Endothelial cell of umbilical vein (primary cell): ENCODE data around the gene RSRC1.

Source experiments
- EZH2 ChIP-seq: IDR thresholded peaks from 2 replicates; pipeline ENCODE4 v1.6.1; 2012; ENCODE audit warnings: borderline replicate concordance, low read depth, mild to moderate bottlenecking, moderate library complexity, low read length, inconsistent platforms; ENCODE audit not compliant: severe bottlenecking
- JUN ChIP-seq: IDR thresholded peaks from 2 replicates; pipeline ENCODE4 v1.6.1; 2011; ENCODE audit warnings: borderline replicate concordance, low read depth; ENCODE audit not compliant: insufficient read length, insufficient read depth
- MYC ChIP-seq: IDR thresholded peaks from one replicate; pipeline ENCODE4 v1.6.1; 2011; ENCODE audit warnings: mild to moderate bottlenecking, low read depth, low read length
- POLR2A ChIP-seq: IDR thresholded peaks from 2 replicates; pipeline ENCODE4 v1.6.1; 2012; ENCODE audit warnings: low read depth, mild to moderate bottlenecking, control low read depth, low read length
- POLR2AphosphoS5 ChIP-seq: IDR thresholded peaks from 2 replicates; pipeline ENCODE4 v1.6.1; 2012; ENCODE audit warnings: low read depth, mild to moderate bottlenecking, control low read depth, low read length, moderate library complexity; ENCODE audit not compliant: insufficient read depth
- TF ChIP-seq, protein P1 (sequence below): IDR thresholded peaks from 2 replicates; pipeline ENCODE4 v1.6.1; 2011; ENCODE audit not compliant: insufficient read depth, insufficient read length
- TF ChIP-seq, protein P2 (sequence below), 2 donors: IDR thresholded peaks; 1 replicate in 1 of 2; 2 replicates in 1 of 2; pipeline ENCODE4 v1.5.1; 2011; ENCODE audit warnings: low read length in 2 of 2, mild to moderate bottlenecking in 2 of 2, moderate library complexity in 2 of 2, control low read depth in 1 of 2, inconsistent platforms in 1 of 2, low read depth in 1 of 2; ENCODE audit not compliant: insufficient read depth in 1 of 2; ENCODE audit errors: extremely low read depth in 1 of 2

- TF ChIP-seq, protein P1, sequence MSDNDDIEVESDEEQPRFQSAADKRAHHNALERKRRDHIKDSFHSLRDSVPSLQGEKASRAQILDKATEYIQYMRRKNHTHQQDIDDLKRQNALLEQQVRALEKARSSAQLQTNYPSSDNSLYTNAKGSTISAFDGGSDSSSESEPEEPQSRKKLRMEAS, result no peak
- TF ChIP-seq, protein P2, sequence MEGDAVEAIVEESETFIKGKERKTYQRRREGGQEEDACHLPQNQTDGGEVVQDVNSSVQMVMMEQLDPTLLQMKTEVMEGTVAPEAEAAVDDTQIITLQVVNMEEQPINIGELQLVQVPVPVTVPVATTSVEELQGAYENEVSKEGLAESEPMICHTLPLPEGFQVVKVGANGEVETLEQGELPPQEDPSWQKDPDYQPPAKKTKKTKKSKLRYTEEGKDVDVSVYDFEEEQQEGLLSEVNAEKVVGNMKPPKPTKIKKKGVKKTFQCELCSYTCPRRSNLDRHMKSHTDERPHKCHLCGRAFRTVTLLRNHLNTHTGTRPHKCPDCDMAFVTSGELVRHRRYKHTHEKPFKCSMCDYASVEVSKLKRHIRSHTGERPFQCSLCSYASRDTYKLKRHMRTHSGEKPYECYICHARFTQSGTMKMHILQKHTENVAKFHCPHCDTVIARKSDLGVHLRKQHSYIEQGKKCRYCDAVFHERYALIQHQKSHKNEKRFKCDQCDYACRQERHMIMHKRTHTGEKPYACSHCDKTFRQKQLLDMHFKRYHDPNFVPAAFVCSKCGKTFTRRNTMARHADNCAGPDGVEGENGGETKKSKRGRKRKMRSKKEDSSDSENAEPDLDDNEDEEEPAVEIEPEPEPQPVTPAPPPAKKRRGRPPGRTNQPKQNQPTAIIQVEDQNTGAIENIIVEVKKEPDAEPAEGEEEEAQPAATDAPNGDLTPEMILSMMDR (IDR thresholded peaks at IDR 0.05; ENCODE audit: extremely low read depth in 1 of 2, insufficient read depth in 1 of 2, low read depth in 1 of 2, low read length in 2 of 2), result no peak
- no peak for TF ChIP-seq MYC
- TF ChIP-seq POLR2AphosphoS5, result no peak
- TF ChIP-seq EZH2, result no peak
- no peak for TF ChIP-seq POLR2A
- no peak for TF ChIP-seq JUN
These were observed 344.0 kb downstream of the RSRC1 start for GRCh38 chr3:158453865-158454264.
